Fibroblast of mammary gland (primary cell): ENCODE results near the gene VAPA.

Experiments used
- DNase-seq: peaks from one replicate; pipeline ENCODE4 v3.0.0-alpha.2; 2010; ENCODE audit warnings: low read depth
- H3K4me3 ChIP-seq: 2 replicates; pipeline ENCODE4 v1.5.1; 2011; ENCODE audit warnings: low read depth, mild to moderate bottlenecking, low read length, moderate library complexity; ENCODE audit not compliant: control insufficient read depth
- CTCF ChIP-seq: conservative IDR thresholded peaks from 2 replicates; pipeline ENCODE4 v1.5.1; 2011; ENCODE audit warnings: low read depth, low read length, inconsistent platforms; ENCODE audit not compliant: control insufficient read depth, insufficient read depth

Gene VAPA

GRCh38 chr18:9988665-9989064 is 74.8 kb downstream of the VAPA start:
- no peak for DNase-seq
- H3K4me3 ChIP-seq = no peak overlapping the region
- TF ChIP-seq CTCF = no peak

GRCh38 chr18:9989481-9989880 is 75.7 kb downstream of the VAPA start:
- no peak overlapping the region for H3K4me3 ChIP-seq
- peak; percentile 10 for DNase-seq
- TF ChIP-seq CTCF = no peak

GRCh38 chr18:9991011-9992000 is 77.5 kb downstream of the VAPA start:
- no peak for TF ChIP-seq CTCF
- no peak for DNase-seq
- H3K4me3 ChIP-seq = no peak overlapping the region

- peak; percentile 38 for DNase-seq
- no peak for TF ChIP-seq CTCF
- no peak overlapping the region for H3K4me3 ChIP-seq
These were observed 78.6 kb downstream of the VAPA start for GRCh38 chr18:9992300-9992972.

GRCh38 chr18:9992973-9993520 is 79.2 kb downstream of the VAPA start:
- no peak overlapping the region for H3K4me3 ChIP-seq
- DNase-seq = no peak
- no peak for TF ChIP-seq CTCF

GRCh38 chr18:9993521-9994025 is 79.8 kb downstream of the VAPA start:
- no peak for TF ChIP-seq CTCF
- no peak for DNase-seq
- no peak overlapping the region for H3K4me3 ChIP-seq
